ENCODE data around the gene TPRG1.

GRCh38 chr3:189169728-189170127, 2.0 kb upstream of the TPRG1 start:
- TF ChIP-seq CTCF (IDR thresholded peaks at IDR 0.05) (no peak), POLR2A (IDR thresholded peaks at IDR 0.05) (no peak)

All from right lobe of liver (tissue), 4 donors.